K562 (cell line): ENCODE measurements around the gene OTUB2. TPM values are rescaled to one million over a fixed set of nuclear protein-coding genes. Genes with fewer than 3 reads are reported as not detected.

Source experiments
- ATAC-seq: fragments of 200-7000 bp; cut with Tn5 transposase; 3 replicates; pipeline ENCODE4 v1.9.1; 2020; ENCODE audit warnings: moderate library complexity
- BruUV-seq: library from RNA; stranded (reverse); fragments of 400-500 nt; replicated peaks from 2 replicates; lab custom pipeline; 2021; lab: Mats Ljungman, UMichigan
- CTCF ChIA-PET: fragments of 300-600 bp; formaldehyde crosslinking; extraction: SDS; loops from one replicate; lab custom pipeline; 2021; ENCODE audit warnings: low intra/inter-chr PET ratio; lab: Yijun Ruan, JAX
- POLR2A ChIA-PET: fragments of 300-600, 350-650 bp; sonication (Branson Sonifier 250); formaldehyde crosslinking; extraction: SDS; loops from one replicate; lab custom pipeline; 2021; ENCODE audit warnings: antibody characterized with exemption, inconsistent platforms; lab: Yijun Ruan, JAX
- DNase-seq, 4 experiments: peaks; one replicate each; pipeline versions ENCODE4 v3.0.0 to v3.0.0-alpha.2; 2011 to 2018; ENCODE audit warnings: low spot score in 3 of 4, mixed read lengths in 3 of 4; ENCODE audit errors: extremely low read depth in 1 of 4
- FAIRE-seq: peaks from 2 replicates; lab custom pipeline; 2011; peaks lifted over from hg19 to GRCh38; lab: Jason Lieb, UNC
- H2AFZ ChIP-seq: 2 replicates; pipeline ENCODE4 v1.6.0; 2011; ENCODE audit warnings: low read depth, low read length, control low read depth, inconsistent platforms
- H3K27ac ChIP-seq: fragments of 200-600 bp; 3 replicates; pipeline ENCODE4 v1.8.0; 2011; ENCODE audit warnings: low read depth, mild to moderate bottlenecking, control low read depth, inconsistent platforms, low read length, moderate library complexity, mixed read lengths; ENCODE audit errors: extremely low read depth
- H3K27me3 ChIP-seq, 2 experiments: fragments of 300-600 bp in 1 of 2; 2 replicates in 1 of 2; 3 replicates in 1 of 2; pipeline versions ENCODE4 v1.6.0 to v1.8.0; 2011; ENCODE audit warnings: inconsistent platforms in 2 of 2, low read length in 2 of 2, mild to moderate bottlenecking in 1 of 2, mixed read lengths in 1 of 2, moderate library complexity in 1 of 2; ENCODE audit not compliant: control insufficient read depth in 2 of 2, insufficient read depth in 2 of 2
- H3K36me3 ChIP-seq: fragments of 300-600 bp; 3 replicates; pipeline ENCODE4 v1.8.0; 2011; ENCODE audit warnings: mild to moderate bottlenecking, low read length, inconsistent platforms; ENCODE audit not compliant: control insufficient read depth, insufficient read depth
- H3K4me1 ChIP-seq, 2 experiments: fragments of 200-600 bp in 1 of 2; replicated peaks in 1 of 2; 2 replicates in 1 of 2; 3 replicates in 1 of 2; pipeline versions ENCODE4 v1.5.1 to v1.8.0; 2011; ENCODE audit warnings: inconsistent platforms in 2 of 2, low read length in 2 of 2, mild to moderate bottlenecking in 1 of 2, mixed read lengths in 1 of 2, moderate library complexity in 1 of 2; ENCODE audit not compliant: control insufficient read depth in 2 of 2, insufficient read depth in 2 of 2
- H3K4me2 ChIP-seq: 2 replicates; pipeline ENCODE4 v1.6.1; 2011; ENCODE audit warnings: low read length, control low read depth, inconsistent platforms, mixed read lengths; ENCODE audit not compliant: insufficient read depth
- H3K4me3 ChIP-seq: fragments of 200-600 bp; sonication (generic), shearing (Covaris generic); 2 replicates; pipeline ENCODE4 v1.5.1; 2016; ENCODE audit warnings: control low read depth, inconsistent platforms
- H3K79me2 ChIP-seq: fragments of 200-600 bp; 3 replicates; pipeline ENCODE4 v1.8.0; 2011; ENCODE audit warnings: low read length, inconsistent platforms; ENCODE audit not compliant: control insufficient read depth, insufficient read depth
- H3K9ac ChIP-seq, 2 experiments: 2 replicates each; pipeline versions ENCODE4 v1.6.0 to v1.6.1; 2011; ENCODE audit warnings: low read depth in 2 of 2, low read length in 2 of 2, control low read depth in 1 of 2, inconsistent platforms in 1 of 2, mild to moderate bottlenecking in 1 of 2, mixed read lengths in 1 of 2; ENCODE audit not compliant: insufficient read depth in 1 of 2
- H3K9me1 ChIP-seq: one replicate; pipeline ENCODE4 v1.6.0; 2011; ENCODE audit warnings: inconsistent platforms, mild to moderate bottlenecking, low read length, moderate library complexity; ENCODE audit not compliant: control insufficient read depth, insufficient read depth
- H3K9me3 ChIP-seq: replicated peaks from 2 replicates; pipeline ENCODE4 v1.5.1; 2011; ENCODE audit warnings: low read depth, low read length, inconsistent platforms; ENCODE audit not compliant: control insufficient read depth, insufficient read depth
- H4K20me1 ChIP-seq: replicated peaks from 2 replicates; pipeline ENCODE4 v1.6.1; 2011; ENCODE audit warnings: low read length, inconsistent platforms, mixed read lengths; ENCODE audit not compliant: control insufficient read depth, insufficient read depth
- ELF1 ChIP-seq: fragments of 200-800 bp; sonication (Bioruptor generic); IDR thresholded peaks from 2 replicates; pipeline ENCODE4 v1.6.1; 2016; ENCODE audit warnings: missing genetic modification characterization, missing compliant biosample characterization
- EZH2 ChIP-seq: IDR thresholded peaks from 2 replicates; pipeline ENCODE4 v1.6.1; 2012; ENCODE audit warnings: low read depth, mild to moderate bottlenecking, inconsistent platforms, low read length, borderline replicate concordance
- GTF2B ChIP-seq: IDR thresholded peaks from 2 replicates; pipeline ENCODE4 v1.6.1; 2011; ENCODE audit not compliant: insufficient read length; ENCODE audit errors: extremely low read depth
- KDM2B ChIP-seq: fragments of 250-450 bp; sonication (Bioruptor Pico); IDR thresholded peaks from 2 replicates; pipeline ENCODE4 v1.8.0; 2021; ENCODE audit warnings: mild to moderate bottlenecking, moderate library complexity
- NCOA4 ChIP-seq: fragments of 450-650 bp; IDR thresholded peaks from 2 replicates; pipeline ENCODE4 v1.6.1; 2018; ENCODE audit warnings: mild to moderate bottlenecking; ENCODE audit not compliant: partially characterized antibody
- NR2F6 ChIP-seq: fragments of 450-650 bp; formaldehyde crosslinking; IDR thresholded peaks from 2 replicates; pipeline ENCODE4 v1.4.0; 2020; ENCODE audit warnings: mild to moderate bottlenecking
- SNIP1 ChIP-seq: fragments of 450-650 bp; IDR thresholded peaks from 2 replicates; pipeline ENCODE4 v1.7.1; 2017; ENCODE audit warnings: low read depth, mild to moderate bottlenecking
- ZFP36 ChIP-seq: fragments of 150-350 bp; IDR thresholded peaks from 2 replicates; pipeline ENCODE4 v1.6.1; 2018; ENCODE audit warnings: low read length, low read depth; ENCODE audit not compliant: partially characterized antibody
- ZNF140 ChIP-seq: fragments of 250-450 bp; sonication (Bioruptor Pico); IDR thresholded peaks from 2 replicates; pipeline ENCODE4 v1.8.0; 2021; ENCODE audit warnings: moderate library complexity, mild to moderate bottlenecking, inconsistent platforms
- ZNF184 ChIP-seq: sonication (generic); formaldehyde crosslinking; IDR thresholded peaks from 2 replicates; pipeline ENCODE4 v1.5.0; 2020; ENCODE audit warnings: missing genetic modification reagents
- ZNF589 ChIP-seq: fragments of 200-800 bp; sonication (Bioruptor generic); IDR thresholded peaks from 2 replicates; pipeline ENCODE4 v1.6.1; 2016; ENCODE audit warnings: low read depth, missing genetic modification characterization, missing compliant biosample characterization
- WGBS: fragments of 100-300 bp; shearing (Covaris generic); methylation state at CpG from one replicate; pipeline ENCODE4 v1.1.6; 2016; ENCODE audit warnings: low coverage, mixed read lengths; ENCODE audit not compliant: insufficient coverage; ENCODE audit errors: missing lambda C conversion rate; 5-methylcytosine and 5-hydroxymethylcytosine counted together
- in situ Hi-C: fragments of 300-500 bp; cut with MboI; formaldehyde crosslinking; loops from 4 replicates; pipeline ENCODE4 v1.15.0; 2018; ENCODE audit warnings: inconsistent platforms, mixed read lengths
- intact Hi-C: fragments of 100-400 bp; cut with micrococcal nuclease; formaldehyde crosslinking; loops from 2 replicates; pipeline ENCODE4 v1.14.2; 2022
- polyA plus RNA-seq, 8 experiments: library from polyadenylated mRNA; depleted of rRNA in 4 of 8; stranded (reverse) in 5 of 8; unstranded in 3 of 8; fragments of >200 nt; fragmentation: Nextera tagmentation in 2 of 8; fragmentation: Illumina TruSeq in 1 of 8; extraction: Ambion mirVana in 2 of 8; extraction: Trizol in 1 of 8; gene quantifications; 2 replicates each; pipeline versions ENCODE4 v1.2.1 to v1.2.3, GENCODE V29; 2011 to 2014; ENCODE audit warnings: inconsistent platforms in 1 of 8, missing spikeins in 1 of 8
- total RNA-seq, 7 experiments: library from RNA; depleted of rRNA in 6 of 7; stranded (reverse); fragments of >200 nt in 6 of 7; fragmentation: Illumina TruSeq in 2 of 7; extraction: Trizol in 2 of 7; gene quantifications; 2 replicates each; pipeline versions ENCODE4 v1.2.1 to v1.2.3, GENCODE V29; 2011 to 2021; ENCODE audit warnings: low replicate concordance in 1 of 7
- TF ChIP-seq, protein P1 (sequence below), 2 experiments: fragments of 450-650 bp; conservative IDR thresholded peaks; 2 replicates each; pipeline ENCODE4 v1.6.1; 2017; ENCODE audit warnings: mild to moderate bottlenecking in 2 of 2, moderate library complexity in 2 of 2

OTUB2 gene
- total and polyA plus RNA-seq, 9 of the 15 experiments (the other 6 are each of a cell fraction or from before 2014, with no cell fraction given) = 0.01 to 0.31 (median 0.11) TPM

DNA sequence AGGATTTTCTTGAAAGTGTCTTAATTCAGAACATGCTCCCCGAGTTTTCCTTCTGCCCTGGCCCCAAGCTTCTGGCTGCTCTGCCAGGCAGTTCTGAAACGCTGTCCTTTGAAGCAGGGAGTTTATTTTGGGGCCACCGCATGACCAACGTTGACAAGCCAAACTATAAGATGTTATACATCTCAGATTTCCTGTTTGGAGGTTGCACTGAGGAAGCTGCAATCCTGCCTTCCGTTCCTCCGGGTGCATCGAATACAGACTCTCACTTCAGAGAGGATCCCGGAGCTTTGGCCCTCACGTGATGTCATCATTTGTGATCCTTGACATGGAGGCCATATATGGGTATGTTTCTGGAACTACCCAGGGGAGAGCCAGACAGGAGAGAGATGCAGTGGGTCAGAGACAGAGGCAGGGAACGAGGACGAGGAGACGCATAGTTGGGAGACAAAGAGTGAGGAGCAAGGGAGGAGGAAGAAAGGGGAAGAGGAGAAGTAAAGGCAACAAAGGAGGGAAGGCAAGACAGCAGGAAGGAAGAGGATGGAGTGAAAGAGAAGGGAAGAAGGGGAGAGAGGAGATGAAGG lies 49.6 kb upstream of the OTUB2 start, which contains the start of gene ASB2:
ASB2 (minus strand) TSS at position 94 of the 581 bp plus-strand sequence. CDS start 12,031 bp downstream, outside the sequence.
- CTCF ChIA-PET = no interaction called here
- TF ChIP-seq ZFP36 (no peak), ELF1 (tag) (no peak), EZH2 (no peak), ZNF184 (no peak), GTF2B (no peak), SNIP1 (no peak), KDM2B (CRISPR knock-in tag) (no peak), NCOA4 (no peak), ZNF140 (CRISPR knock-in tag) (no peak), ZNF589 (no peak), NR2F6 (no peak)
- TF ChIP-seq, protein P1, sequence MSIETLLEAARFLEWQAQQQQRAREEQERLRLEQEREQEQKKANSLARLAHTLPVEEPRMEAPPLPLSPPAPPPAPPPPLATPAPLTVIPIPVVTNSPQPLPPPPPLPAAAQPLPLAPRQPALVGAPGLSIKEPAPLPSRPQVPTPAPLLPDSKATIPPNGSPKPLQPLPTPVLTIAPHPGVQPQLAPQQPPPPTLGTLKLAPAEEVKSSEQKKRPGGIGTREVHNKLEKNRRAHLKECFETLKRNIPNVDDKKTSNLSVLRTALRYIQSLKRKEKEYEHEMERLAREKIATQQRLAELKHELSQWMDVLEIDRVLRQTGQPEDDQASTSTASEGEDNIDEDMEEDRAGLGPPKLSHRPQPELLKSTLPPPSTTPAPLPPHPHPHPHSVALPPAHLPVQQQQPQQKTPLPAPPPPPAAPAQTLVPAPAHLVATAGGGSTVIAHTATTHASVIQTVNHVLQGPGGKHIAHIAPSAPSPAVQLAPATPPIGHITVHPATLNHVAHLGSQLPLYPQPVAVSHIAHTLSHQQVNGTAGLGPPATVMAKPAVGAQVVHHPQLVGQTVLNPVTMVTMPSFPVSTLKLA (conservative IDR thresholded peaks at IDR 0.05) = no peak
- TF ChIP-seq, all 486 proteins: peak for 0
- in situ Hi-C loops (no loop called here), intact Hi-C loops (no loop called here)
- Histone ChIP-seq H3K4me2 (no peak within 1 kb of the TSS), H3K4me1 (no peaks in the 10 kb centered on the region; a peak in 1 of 5 replicates), H3K36me3 (no peaks in the 10 kb centered on the region), H3K4me3 (no peak within 1 kb of the TSS), H2AFZ (no peak within 1 kb of the TSS), H3K9me1 (no peaks in the 10 kb centered on the region), H3K79me2 (no peaks in the 10 kb centered on the region), H3K27ac (no peak within 1 kb of the TSS), H3K27me3 (peaks cover 0 to 37% of the 10 kb centered on the region in 2 experiments; a peak in 2 of 5 replicates), H3K9ac (no peak within 1 kb of the TSS), H3K9me3 (no peaks in the 10 kb centered on the region), H4K20me1 (no peaks in the 10 kb centered on the region)
- FAIRE-seq = no peak
- no peak for DNase-seq
- 2% methylated on average over 12 of the region's 12 CpGs for WGBS
- POLR2A ChIA-PET = no interaction called here
- ATAC-seq = no peak
- BruUV-seq = no TSS peak
